WTC11 (cell line): ENCODE results near the gene NDUFS6.

ENCODE experiments used
- ZBTB21 ChIP-seq: sonication (generic); formaldehyde crosslinking; IDR thresholded peaks from 2 replicates; pipeline ENCODE4 v1.8.1; 2023; ENCODE audit warnings: mild to moderate bottlenecking, missing genetic modification reagents, borderline replicate concordance
- TF ChIP-seq, protein P1 (sequence below): fragments of 200-600 bp; IDR thresholded peaks from 2 replicates; pipeline ENCODE4 v1.8.0; 2022; ENCODE audit warnings: antibody characterized with exemption
- TF ChIP-seq, protein P2 (sequence below): sonication (generic); formaldehyde crosslinking; IDR thresholded peaks from 2 replicates; pipeline ENCODE4 v1.8.1; 2022; ENCODE audit warnings: mild to moderate bottlenecking, moderate library complexity, missing genetic modification reagents

DNA sequence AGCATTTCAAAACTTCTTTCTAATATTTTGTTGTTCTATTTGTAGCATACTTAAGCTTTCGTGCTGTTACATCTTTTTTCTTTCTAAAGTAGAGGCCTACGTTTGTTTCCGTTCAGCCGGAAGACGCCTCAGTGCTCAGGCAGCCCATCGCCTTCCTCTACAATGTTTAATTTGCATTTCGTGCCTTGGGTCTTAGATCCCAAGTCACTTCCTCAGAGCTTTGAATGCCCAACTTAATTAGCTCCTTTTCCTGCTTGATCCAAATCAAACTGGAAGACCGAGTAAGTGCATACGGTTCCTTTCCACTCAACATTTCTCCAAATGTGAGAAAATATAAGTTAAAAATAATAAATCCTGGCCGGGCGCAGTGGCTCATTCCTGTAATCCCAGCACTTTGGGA is 44.7 kb upstream of the NDUFS6 start:
- TF ChIP-seq, protein P1, sequence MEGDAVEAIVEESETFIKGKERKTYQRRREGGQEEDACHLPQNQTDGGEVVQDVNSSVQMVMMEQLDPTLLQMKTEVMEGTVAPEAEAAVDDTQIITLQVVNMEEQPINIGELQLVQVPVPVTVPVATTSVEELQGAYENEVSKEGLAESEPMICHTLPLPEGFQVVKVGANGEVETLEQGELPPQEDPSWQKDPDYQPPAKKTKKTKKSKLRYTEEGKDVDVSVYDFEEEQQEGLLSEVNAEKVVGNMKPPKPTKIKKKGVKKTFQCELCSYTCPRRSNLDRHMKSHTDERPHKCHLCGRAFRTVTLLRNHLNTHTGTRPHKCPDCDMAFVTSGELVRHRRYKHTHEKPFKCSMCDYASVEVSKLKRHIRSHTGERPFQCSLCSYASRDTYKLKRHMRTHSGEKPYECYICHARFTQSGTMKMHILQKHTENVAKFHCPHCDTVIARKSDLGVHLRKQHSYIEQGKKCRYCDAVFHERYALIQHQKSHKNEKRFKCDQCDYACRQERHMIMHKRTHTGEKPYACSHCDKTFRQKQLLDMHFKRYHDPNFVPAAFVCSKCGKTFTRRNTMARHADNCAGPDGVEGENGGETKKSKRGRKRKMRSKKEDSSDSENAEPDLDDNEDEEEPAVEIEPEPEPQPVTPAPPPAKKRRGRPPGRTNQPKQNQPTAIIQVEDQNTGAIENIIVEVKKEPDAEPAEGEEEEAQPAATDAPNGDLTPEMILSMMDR: no peak
- TF ChIP-seq ZBTB21 (CRISPR knock-in tag): no peak
- TF ChIP-seq, protein P2, sequence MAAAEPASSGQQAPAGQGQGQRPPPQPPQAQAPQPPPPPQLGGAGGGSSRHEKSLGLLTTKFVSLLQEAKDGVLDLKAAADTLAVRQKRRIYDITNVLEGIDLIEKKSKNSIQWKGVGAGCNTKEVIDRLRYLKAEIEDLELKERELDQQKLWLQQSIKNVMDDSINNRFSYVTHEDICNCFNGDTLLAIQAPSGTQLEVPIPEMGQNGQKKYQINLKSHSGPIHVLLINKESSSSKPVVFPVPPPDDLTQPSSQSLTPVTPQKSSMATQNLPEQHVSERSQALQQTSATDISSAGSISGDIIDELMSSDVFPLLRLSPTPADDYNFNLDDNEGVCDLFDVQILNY (CRISPR knock-in tag): no peak
